CD1c-positive myeloid dendritic cell (primary cell): Measurements from ENCODE around the gene TMSB10.
"Not testable (repeated sequence)": the region's sequence is repeated elsewhere in the genome, so short reads cannot be mapped to it uniquely, and the experiment has no call there.

Experiments
- DNase-seq: peaks from one replicate; pipeline ENCODE4 v3.0.0-alpha.2; 2016; ENCODE audit errors: extremely low spot score

Gene TMSB10

GRCh38 chr2:84904151-84904550 lies 1.3 kb upstream of the TMSB10 start:
- no peak for DNase-seq

DNA sequence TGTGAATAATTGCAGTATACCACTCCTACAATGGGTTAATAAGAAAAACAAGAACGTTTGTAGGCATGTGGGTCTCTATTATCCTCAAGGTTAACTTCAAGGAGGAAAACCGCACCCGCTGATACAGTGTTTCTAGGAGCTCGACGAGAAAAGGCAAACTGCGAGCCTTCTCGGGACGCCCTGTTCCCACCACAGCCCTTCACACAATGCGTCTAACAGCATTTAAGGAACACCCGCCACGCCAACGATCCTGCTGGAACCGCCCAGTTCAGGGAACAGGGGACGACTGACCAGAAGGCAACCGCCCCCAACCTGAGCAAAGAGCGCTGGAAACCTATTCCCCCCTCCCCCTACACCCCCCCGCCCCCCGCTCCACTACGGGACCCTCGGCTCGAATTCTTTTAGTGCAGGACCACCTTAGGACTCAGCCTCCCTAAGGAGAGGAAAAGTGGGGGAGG lies 710 bp upstream of the TMSB10 start:
- peak; percentile 89 for DNase-seq

- DNase-seq, result peak; percentile 83
Observed at GRCh38 chr2:84906108-84906899, 848 bp downstream of the TMSB10 start.

DNA sequence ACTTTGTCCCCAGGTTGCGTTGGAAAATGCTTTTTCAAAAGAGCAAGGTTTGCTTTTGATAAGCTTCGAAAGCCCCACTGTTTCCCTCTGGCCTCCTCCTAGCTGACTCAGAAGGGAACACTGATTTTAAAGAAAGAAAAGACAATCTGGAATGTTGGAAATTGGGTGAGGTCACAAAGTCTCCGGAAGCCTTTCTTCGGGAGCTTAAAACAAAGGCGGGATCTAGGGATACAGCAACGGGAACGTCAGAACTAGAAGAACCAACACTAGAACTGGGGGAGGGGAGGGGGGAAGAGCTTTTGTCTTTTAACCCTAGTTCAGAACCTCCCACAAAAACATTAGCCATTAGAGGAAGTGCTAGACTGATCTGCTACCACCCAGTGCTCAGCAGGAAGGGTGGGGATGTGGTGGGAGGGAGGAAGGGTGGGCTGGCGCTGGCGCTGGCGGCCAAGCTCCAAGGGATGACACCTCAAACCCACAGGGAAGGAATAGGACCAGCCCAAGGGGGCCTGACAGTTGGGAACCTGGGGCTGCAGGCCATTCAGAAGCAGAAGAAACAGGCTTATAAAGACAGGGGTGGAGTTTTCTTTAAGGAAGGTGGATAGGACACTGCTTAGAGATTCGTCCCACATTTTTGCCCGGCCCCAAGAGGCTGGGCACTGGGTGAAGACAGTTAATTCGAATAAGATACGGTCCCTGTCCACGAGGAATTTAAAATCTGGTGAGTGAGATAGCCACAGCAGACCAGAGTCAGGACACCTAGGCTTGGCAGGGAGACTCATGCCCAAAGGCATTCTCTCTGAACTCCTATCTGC lies 1.7 kb downstream of the TMSB10 start:
- DNase-seq, result peak; percentile 92

- peak; percentile 53 for DNase-seq
Observed at GRCh38 chr2:84908948-84909713, 3.7 kb downstream of the TMSB10 start.

GRCh38 chr2:84911135-84911678 lies 5.8 kb downstream of the TMSB10 start:
- no peak for DNase-seq

- no peak for DNase-seq
Observed at GRCh38 chr2:84912984-84913383, 7.5 kb downstream of the TMSB10 start.

DNA sequence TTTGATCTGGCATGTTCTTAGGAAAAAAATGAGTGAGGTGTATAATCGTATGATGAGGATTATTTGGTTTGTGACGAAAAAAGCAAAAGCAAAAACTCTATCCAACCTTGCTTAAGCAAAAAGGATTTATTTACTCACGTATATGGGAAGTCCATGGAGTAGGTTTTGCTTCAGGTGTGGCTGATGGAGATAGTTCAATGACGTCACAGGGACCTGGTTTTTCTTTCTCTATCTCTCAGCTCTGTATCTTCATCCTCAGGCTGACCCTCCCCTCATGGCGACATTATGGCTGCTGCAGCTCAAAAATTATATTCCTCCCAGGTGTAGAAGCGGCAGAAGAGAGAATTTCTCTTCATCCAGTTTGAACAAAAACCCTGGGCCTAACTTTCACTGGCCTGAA lies 8.9 kb downstream of the TMSB10 start:
- DNase-seq, result no peak

GRCh38 chr2:84915675-84916074 lies 10.2 kb downstream of the TMSB10 start:
- DNase-seq, result not testable (repeated sequence)

DNA sequence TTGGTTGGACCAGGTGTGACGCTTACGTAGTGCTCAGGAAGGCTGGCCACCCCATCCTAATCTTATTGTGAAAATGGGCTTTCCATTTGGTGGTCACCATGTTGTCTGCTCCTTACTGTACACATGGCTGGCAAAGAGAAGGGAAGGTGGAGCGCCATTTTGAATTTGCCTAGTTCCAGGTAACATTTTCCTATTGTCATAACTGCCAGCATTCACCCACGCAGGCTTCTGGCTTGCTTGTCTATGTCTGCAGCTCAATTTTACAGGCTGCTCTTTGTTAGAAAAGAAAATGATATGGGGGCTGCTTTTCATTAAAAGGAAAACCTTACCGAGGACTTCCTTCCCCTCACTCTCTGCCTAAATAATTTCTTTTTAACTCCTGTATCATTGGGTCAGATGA lies 12.4 kb downstream of the TMSB10 start:
- not testable (repeated sequence) for DNase-seq

DNA sequence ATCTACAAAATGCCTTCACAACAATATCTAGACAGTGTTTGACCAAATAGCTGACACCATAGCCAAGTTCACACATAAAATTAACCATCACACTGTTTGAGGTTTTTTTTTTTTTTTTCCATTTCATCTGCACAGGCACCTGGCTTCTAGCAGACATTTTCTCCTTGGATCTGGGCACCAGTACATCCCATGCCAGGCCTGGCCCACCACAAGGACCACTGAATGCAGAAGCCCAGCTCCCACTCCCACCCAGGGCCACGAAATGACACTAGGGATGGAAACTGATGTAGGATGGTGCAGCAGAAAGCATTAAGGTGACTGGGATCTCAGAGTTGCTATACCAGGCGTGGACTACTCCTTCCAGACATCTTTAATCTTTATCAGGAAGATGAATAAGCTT lies 13.0 kb downstream of the TMSB10 start:
- no peak for DNase-seq

DNA sequence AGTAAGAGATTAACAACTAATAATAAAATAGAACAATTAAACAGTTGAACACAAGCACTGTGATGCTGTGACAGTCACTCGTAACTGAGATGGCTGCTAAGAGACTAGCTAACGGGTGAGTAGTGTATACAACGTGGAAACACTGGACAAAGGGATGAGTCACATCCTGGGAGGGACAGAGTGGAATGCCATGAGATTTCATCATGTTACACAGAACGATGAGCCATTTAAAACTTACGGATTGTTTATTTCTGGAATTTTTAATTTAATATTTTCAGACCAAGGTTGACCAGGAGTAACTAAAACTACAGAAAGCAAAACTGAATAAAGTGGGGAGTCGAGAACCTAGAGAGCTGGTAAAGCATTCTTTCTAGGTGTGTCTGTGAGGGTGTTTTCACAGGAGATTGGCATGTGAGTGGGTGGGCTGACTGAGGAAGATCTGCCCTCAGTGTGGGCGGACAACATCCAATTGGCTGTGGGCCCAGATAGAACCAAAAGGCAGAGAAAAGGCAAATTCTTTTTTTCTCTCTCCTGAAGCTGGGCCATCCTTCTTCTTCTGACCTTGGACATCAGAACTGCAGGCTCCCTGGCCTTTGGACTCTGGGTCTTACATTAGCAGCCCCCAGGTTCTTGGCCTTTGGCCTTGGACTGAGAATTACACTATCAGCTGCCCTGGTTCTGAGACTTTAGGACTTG lies 14.6 kb downstream of the TMSB10 start:
- peak; percentile 86 for DNase-seq

GRCh38 chr2:84923009-84923408 lies 17.6 kb downstream of the TMSB10 start:
- DNase-seq, result no peak

GRCh38 chr2:84924173-84925106 lies 19.0 kb downstream of the TMSB10 start:
- DNase-seq, result peak; percentile 81

DNA sequence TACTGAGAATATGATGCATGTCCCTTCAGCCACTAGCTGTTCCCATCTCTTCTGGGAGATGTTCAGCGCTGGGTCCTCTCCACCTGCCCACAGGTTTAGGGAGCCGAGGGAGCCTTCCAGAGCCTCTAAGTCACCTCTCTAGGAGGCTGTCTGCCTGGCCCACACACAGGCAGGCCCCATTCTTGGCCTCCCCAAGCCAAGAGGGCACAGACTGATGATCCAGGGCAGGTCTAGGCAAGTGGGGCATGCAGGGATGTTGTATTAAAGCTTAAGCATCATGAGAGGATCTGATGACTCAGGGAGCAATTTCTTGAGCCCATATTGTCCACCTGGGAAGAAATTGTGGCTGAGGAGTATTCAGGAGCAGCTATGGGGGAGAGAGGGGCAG lies 19.9 kb downstream of the TMSB10 start:
- no peak for DNase-seq

DNA sequence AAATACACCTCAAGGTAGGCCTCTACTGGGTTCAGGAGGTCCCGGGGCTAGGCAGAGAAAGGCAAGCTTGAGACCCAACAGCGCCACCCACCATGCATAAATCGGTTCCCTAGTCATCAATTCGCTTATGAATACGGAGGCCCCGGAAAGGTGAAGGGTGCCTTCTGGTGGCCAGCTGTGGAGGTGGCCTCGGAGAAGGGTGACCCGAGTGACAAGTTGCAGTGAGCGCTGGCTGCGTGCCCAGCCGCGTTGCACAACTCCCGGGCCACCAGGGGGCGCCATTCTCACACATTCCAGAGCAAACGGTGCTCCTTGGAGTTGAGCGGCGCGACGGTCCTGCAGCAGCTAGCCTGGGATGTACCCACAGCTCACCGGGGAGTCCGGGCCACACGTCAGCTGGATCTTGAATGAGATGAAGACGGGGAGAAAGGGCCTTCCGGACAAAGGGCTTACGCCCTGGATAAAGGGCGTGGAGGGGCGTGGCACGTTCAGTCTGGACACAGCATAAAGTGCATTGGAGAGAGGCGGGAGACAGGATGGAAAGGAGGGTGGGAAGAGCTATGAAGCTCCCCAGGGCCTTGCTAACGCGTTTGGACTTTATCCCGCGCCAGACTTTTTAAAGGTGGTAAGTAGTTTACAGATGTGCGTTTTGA lies 20.4 kb downstream of the TMSB10 start:
- DNase-seq, result peak; percentile 99

GRCh38 chr2:84927275-84927627 lies 21.8 kb downstream of the TMSB10 start:
- no peak for DNase-seq

GRCh38 chr2:84931384-84931821 lies 25.9 kb downstream of the TMSB10 start:
- no peak for DNase-seq

GRCh38 chr2:84938194-84938879 lies 32.9 kb downstream of the TMSB10 start:
- DNase-seq, result peak; percentile 28
